Measurements from ENCODE around the gene MYD88.

MYD88 gene

GRCh38 chr3:38168151-38169026 is 29.9 kb downstream of the MYD88 start:
- no peak for DNase-seq

DNA sequence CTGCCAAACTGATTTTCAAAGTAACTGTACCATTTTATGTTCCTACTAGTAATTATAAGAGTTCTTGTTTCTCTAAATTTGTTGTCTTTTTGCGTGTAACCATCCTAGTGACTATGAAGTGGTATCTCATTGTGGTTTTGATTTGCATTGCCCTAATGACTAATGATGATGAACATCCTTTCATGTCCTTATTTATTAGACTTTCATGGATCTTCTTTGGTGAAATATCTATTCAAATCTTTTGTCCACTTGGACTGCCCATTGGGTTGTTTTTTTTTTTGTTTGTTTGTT is 30.5 kb downstream of the MYD88 start:
- DNase-seq, result no peak

GRCh38 chr3:38170722-38171121 is 32.3 kb downstream of the MYD88 start:
- no peak for DNase-seq

DNA sequence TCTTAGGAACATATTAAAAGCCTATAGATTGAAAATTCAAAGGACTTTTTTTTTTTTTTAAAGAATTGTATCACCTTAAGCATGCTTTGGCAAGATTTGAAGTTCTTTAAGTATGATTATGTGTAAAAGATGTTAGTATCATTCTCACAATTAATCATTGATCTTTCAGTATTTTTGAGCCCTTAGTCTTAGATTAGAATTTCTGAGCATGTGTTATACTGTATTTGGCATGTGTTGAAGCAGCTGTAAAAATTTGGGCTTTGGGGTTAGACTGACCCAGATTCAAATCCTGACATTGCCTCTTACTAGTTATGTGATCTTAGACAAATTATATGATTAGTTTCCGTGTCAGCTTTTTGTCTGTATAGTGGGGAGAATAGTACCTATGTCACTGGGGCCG is 33.2 kb downstream of the MYD88 start:
- no peak for DNase-seq

- no peak for DNase-seq
These were observed 35.5 kb downstream of the MYD88 start for GRCh38 chr3:38173834-38174418.

- no peak for DNase-seq
These were observed 38.7 kb downstream of the MYD88 start for GRCh38 chr3:38177181-38177580.

DNA sequence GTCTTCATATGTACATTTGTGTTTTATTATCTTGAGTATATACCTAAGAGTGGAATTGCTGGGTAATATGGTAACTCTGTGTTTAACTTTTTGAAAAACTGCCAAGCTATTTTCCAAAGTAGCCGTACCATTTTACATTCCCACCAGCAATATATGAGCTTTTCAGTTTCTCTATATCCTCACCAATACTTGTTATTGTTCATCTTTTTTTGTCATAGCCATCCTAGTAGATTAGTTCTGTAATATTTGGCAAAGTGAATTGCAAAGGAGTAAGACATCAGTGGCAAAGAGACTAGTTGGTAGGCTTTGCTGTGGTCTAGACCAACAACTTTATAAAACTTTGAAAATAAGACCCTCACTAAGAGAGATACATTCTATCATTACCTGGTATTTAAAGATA is 48.3 kb downstream of the MYD88 start:
- DNase-seq, result no peak

- no peak for DNase-seq
These were observed 52.0 kb downstream of the MYD88 start for GRCh38 chr3:38190481-38190881.

All from NK-92 treated with Interleukin-12 subunit alpha and Interleukin-12 subunit beta, amount 100 ng/mL, for 24 hours (cell line).